H1 (cell line): ENCODE results near the gene KLHL10. TPM values are rescaled to one million over a fixed set of nuclear protein-coding genes. Genes with fewer than 3 reads are reported as not detected.

Experiments
- HDAC6 ChIP-seq: IDR thresholded peaks from one replicate; pipeline ENCODE4 v1.7.1; 2012; ENCODE audit warnings: low read depth, mild to moderate bottlenecking, inconsistent platforms, low read length, moderate library complexity
- RAD21 ChIP-seq, 2 experiments: IDR thresholded peaks in 1 of 2; conservative IDR thresholded peaks in 1 of 2; 2 replicates each; pipeline ENCODE4 v1.6.1; 2011; ENCODE audit warnings: low read depth in 2 of 2, low read length in 2 of 2, improper control_type of control experiment in 1 of 2, inconsistent platforms in 1 of 2, mild to moderate bottlenecking in 1 of 2, moderate library complexity in 1 of 2
- polyA plus RNA-seq, 7 experiments: library from polyadenylated mRNA; depleted of rRNA in 3 of 7; stranded (reverse) in 5 of 7; unstranded in 2 of 7; fragments of >200 nt in 5 of 7; fragments of 200-250 nt in 2 of 7; gene quantifications; 1 replicate in 5 of 7; 2 replicates in 1 of 7; 4 replicates in 1 of 7; pipeline versions ENCODE4 v1.2.1 to v1.2.3, GENCODE V29; 2011 to 2013; ENCODE audit warnings: missing spikeins in 2 of 7, mixed read lengths in 2 of 7
- total RNA-seq: library from RNA; stranded (reverse); fragmentation: NEBNext Ultra II Directional; extraction: Animal tissue kit (Norgen Biotek cat#: 25700); gene quantifications from 2 replicates; pipeline ENCODE4 v1.2.1, GENCODE V29; 2021

Gene KLHL10
- total and polyA plus RNA-seq, 2 of the 8 experiments (the other 6 are each of a cell fraction or from before 2014, with no cell fraction given) = 0.19 to 0.26 TPM

DNA sequence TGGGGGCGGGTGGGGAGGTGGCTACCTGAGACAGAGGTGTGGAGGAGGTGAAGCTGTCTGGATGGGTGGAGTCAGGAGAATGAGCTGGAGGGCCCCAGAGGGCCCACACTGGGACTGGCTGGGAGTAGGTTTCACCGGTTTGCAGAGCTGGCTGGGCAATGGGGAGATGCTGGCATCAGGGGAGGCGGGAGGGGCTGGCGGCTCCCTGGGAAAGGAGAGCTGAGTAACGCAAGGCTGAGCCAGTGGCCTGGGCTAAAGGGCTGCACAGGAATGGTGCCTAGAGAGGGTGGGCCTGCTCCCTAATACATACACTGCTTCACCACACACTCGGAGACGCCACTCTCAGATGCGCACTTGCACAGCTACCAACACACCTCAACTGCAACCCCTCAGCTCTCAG, 38.3 kb upstream of the KLHL10 start (continued):
- TF ChIP-seq RAD21 (IDR thresholded peaks at IDR 0.05 in 1 of 2, conservative IDR thresholded peaks at IDR 0.05 in 1 of 2; ENCODE audit: low read depth in 2 of 2, low read length in 2 of 2) (no peak), HDAC6 (no peak)
- TF ChIP-seq, all 59 proteins: peak for 0
